Non-pigmented ciliary epithelial cell (primary cell): ENCODE measurements around the gene SLC34A1.
"Not testable (repeated sequence)": the region's sequence is repeated elsewhere in the genome, so short reads cannot be mapped to it uniquely, and the experiment has no call there.

ENCODE experiments used
- DNase-seq: peaks from one replicate; pipeline ENCODE4 v3.0.0-alpha.2; 2010; ENCODE audit warnings: low read depth

The SLC34A1 gene

DNA sequence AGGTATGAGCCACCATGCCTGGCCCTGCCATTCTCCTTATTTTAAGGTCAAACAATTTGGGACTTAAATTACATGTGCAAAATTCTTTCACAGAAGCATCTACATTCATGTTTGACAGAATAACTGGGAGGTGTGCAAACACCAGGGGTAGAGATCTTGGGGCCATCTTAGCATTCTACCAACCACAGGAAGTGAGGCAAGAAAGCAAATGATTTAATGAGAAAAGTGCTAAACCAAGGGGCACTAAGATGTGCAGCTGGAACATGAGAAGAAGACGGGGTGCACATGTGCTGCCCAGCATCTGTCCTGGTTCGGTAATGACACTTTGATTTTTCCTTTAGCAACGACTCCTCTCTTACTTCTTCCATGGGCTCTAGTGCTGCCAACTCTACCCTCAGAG, 26.3 kb downstream of the SLC34A1 start:
- DNase-seq: no peak

DNA sequence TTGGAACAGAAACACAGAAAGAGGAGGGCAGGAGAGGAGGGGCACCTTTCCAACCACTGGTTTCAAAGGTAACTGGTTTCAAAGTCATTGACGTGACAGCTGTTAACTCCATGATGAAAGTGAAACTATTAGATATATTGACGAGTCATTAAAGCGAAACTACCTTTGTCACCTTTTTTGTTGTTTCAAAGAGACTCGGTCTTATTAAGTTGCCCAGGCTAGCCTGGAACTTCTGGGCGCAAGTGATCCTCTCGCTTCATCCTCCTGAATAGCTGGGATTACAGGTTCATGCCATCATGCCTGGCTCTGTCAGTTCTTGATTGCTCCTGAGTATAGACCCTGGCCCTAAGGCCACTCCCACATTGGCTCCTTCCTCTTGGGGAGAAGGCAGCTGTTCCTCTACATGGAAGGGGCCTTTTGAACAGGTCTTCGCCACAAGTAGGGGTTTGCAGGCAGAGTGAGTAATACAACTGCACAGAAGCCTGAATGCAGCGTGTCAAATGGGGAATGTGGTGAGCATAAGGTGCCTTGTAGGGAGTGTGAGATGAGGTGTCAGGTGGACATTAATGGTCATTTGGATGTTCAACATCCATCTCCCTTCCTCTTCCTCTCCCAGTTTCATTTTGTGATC, 28.5 kb downstream of the SLC34A1 start:
- DNase-seq: no peak

DNA sequence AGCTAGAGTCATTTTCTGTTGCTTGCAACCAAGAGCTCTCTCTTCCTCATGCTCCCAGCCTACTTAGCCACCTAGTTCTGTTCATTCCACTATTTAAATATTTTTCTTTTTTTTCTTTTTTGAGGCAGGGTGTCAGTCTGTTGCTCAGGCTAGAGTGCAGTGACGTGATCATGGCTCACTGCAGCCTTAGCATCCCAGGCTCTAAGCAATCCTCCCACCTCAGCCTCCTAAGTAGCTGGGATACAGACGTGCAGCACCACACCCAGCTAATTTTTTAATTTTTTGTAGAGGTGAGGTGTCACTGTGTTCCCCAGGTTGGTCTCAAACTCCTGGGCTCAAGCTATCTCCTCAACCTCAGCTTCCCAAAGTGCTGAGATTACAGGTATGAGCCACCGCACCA, 30.2 kb downstream of the SLC34A1 start:
- DNase-seq: no peak

DNA sequence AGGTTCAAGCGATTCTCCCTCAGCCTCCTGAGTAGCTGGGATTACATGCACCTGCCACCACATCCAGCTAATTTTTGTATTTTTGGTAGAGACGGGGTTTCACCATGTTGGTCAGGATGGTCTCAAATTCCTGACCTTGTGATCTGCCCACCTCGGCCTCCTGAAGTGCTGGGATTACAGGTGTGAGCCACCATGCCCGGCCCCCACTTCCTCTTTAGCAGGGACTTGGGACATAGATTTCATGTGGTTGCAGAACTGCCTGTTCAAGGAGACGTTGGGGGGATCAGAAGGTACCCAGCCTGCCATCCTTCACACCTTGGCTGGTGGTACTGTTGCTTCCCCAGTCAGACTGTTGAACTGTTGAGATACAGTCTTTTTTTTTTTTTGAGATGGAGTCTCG, 32.8 kb downstream of the SLC34A1 start:
- DNase-seq: not testable (repeated sequence)

DNA sequence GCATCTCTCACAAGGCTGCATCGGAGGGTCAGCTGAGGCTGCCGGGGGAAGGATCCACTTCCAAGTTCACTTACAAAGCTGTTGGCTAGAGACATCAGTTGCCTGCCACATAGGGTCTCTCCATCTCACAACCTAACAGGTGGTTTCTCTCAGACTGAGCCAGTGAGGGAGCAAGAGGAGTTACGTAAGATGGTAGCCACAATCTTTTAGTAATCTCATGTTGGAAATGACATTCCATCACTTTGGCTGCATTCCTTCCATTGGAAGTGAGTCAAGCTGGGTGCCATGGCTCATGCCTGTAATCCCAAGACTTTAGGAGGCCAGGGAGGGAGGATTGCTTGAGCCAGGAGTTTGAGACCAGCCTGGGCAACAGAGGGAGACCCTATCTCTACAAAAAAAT, 34.8 kb downstream of the SLC34A1 start:
- DNase-seq: peak; percentile 34

DNA sequence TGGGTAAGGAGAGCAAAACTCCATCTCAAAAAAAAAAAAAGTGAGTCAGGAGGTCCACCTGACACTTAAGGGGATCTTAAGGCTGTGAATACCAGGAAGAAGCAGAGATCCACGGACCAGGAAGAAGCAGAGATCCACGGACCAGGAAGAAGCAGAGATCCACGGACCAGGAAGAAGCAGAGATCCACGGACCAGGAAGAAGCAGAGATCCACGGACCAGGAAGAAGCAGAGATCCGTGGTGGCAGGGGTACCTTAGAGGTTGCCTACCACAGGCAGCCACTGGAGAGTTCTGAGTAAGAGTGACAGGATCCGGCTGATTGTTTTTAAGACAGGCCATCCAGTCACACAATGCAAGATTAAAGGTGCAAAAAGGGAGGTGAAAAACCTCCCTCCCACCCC, 36.2 kb downstream of the SLC34A1 start:
- not testable (repeated sequence) for DNase-seq

DNA sequence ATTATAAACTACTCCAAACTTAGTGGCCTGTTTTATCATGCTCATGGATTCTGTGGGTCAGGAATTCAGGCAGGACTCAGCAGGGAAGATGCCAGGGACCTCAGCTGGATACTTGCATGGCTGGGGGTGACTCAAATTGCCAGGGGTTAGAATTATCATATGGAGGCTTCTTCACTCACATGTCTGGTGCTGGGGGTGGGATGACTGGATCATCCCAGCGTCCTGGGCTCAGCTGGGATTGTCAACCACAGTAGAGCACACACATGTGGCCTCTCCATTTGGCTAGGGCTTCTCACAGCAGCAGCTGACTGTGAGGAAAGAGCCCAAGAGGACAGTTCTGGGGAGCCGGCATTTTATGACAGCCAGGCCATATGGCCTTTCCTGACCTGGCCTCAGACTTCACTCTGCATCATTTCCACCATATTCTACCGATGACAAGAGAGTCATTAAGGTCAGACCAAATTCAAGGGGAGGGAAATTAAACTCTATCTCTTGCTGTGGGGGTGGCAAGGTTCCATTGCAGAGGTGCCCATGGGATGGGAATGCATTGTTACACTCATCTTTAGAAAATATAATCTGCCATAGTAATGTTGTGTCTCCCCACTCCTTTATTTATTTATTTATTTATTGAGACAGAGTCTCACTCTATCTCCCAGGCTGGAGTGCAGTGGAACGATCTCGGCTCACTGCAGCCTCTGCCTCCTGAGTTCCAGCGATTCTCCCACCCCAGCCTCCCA, 37.0 kb downstream of the SLC34A1 start:
- DNase-seq: no peak

DNA sequence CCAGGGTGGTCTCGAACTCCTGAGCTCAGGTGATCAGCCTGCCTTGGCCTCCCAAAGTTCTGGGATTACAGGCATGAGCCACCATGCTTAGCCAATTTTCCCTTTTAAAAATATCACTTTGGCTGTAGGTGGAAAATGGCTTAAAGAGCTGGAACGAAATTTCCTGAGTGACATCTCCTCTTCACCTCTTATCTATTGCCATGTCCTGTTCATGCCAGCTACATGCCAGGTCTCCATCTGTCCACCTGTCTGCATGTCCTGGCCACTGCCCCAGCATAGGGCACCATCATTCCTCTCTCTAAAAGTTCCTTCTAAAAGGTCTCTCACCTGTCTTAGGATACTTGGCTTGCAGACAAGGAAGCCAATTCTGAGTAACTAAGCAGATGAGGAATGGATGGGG, 39.4 kb downstream of the SLC34A1 start:
- no peak for DNase-seq

DNA sequence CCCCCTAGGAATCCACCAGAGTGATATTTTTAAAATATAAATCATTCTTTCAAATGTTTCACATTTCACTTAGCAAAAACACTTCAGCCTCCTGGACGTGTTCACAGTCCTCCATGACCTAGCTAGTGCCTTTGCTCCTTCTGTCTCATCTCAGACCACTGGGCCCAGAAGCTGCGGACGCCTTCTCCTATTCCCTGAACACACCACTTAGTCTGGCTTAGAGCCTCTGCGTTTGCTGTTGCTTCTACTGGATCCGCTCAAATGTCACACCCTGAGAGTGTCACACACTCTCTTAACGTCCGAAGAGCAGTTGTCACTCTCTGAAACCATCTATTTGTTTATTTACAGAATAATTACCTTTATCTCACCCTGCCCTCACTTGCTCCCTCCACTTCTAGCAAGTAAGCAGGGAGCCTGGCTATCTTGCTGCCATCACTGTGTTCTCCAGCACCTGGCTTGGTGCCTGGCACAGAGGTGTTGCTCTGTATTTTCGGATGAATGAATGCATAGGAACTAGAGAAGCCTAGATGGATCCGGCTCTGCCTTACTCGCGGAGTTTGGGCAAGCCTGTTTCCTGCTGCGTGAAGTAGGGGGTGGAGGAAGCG, 41.1 kb downstream of the SLC34A1 start:
- DNase-seq: no peak

DNA sequence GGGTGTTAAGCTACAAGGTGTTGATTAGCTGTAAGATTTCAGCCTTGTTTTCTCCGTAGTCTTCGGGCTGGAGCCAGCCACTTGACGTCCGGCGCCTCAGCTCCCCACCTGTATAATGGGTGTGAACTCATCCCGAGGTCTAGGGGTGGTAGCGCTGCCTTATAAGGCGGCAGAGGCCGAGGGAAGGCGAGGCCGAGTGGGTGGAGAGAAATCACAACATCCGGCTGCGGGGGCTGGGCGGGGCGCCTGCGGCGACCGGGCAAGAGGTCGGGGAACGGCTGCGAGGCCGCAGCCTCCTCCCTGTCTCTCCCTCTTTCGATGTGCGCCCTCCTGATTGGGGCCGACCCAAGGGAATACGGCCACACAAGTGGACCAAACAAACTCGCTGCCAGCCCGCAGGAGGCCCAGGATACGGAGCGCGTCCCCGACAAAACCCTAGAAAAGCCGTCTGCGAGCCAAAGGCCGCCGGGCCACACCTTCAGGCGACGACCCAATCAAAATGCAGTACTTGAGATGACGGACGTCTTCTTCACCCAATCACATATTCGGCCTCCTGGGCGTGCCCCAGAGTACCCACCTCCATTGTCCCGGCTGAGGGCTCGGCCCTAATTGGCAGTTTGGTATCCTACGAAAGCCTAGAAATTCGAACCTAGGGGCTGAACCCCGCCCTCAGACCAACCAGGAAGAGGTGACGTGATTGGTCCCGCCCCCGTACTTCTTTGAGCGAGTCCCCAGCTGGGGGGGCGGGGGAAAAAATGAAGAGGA, 41.7 kb downstream of the SLC34A1 start:
- DNase-seq: peak; percentile 100

DNA sequence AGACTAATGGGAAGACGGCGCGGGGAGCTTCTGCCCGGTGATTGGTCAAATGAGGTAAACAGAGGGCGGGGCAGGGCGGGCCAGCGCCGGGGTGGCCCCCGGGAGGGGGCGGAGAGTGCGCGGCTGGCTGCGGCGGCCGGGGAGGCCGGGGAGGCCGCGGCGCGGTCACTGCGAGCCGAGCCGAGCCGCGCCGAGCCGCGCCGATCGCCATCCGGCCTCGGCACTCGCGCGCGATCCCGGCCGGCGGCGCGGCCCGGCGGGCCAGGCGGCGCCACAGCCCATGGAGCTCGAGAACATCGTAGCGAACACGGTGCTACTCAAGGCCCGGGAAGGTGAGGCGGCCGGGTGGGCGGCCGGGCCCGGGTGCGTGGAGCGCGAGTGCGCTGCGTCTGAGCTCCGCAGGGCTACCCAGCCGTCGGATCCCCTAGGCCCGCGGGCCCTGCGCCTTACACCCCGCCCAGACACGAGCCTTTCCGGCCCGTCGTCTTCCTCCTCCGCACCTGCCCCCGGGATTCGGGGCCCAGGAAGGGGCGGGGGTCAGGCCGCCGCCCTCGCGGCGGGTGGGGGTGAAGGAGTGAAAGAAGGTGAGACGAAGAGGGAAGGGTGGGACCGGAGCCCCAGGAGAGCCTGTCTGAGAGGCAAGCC, 42.5 kb downstream of the SLC34A1 start, which contains the start of gene GRK6:
GRK6 (plus strand) TSS at position 111 of the 645 bp plus-strand sequence; CDS start at position 281, 170 bp downstream.
- DNase-seq: no peak

DNA sequence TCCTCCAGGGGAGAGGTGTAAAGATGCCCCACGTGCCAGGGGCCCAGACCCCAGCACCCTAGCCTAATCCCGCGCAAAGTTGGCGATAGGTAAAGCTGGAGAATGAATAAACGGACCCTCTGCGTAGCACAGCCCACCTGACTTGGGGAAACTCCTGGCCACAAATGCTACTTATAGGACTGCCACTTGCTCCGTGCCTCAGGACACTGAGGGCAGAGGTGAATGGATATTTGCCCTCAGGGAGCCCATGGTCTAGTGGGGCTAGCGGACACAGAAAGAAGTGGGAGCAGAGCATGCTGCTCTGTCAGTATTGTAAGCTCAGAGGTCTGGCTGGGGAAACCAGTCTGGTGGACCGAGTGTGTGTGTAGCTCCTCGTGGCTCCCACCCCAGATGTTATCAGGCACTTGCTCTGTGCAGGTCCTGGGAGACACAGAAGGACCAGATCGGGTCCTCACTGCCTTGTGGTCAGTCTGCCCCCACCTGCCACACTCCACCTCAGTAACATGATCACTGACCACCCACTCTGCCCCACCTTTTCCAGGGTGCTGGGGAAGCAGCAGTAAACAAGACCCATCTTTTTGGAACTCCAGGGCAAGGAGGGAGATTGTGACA, 43.1 kb downstream of the SLC34A1 start:
- no peak for DNase-seq

DNA sequence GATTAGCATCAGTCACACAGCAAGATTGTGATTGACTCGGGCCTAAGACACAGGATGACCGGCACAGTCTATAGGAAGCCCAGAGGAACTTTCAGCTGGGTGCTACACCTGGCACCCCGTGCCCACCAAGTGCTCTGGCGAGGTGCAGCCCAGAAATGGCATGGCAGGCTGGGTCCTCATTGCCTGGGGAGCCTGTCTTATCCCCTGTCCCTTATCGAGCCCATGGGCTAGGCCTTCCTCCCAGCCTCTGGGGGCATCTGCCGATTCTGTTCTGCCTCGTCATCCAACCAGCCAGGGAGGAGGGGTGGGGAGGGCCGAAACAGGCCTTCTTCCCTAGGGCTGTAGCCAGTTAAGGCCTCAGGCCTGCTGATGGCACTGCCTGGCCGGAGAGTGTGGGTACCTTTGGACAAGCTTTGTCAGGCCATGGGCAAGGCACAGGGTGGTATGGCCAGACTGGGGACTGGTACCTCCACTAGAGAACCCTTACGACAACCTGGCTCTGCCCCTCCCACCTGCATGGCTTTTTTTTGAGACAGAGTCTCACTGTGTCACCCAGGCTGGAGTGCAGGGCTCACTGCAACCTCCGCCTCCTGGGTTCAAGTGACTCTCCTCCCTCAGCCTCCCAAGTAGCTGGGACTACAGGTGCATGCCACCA, 43.8 kb downstream of the SLC34A1 start:
- DNase-seq: no peak

DNA sequence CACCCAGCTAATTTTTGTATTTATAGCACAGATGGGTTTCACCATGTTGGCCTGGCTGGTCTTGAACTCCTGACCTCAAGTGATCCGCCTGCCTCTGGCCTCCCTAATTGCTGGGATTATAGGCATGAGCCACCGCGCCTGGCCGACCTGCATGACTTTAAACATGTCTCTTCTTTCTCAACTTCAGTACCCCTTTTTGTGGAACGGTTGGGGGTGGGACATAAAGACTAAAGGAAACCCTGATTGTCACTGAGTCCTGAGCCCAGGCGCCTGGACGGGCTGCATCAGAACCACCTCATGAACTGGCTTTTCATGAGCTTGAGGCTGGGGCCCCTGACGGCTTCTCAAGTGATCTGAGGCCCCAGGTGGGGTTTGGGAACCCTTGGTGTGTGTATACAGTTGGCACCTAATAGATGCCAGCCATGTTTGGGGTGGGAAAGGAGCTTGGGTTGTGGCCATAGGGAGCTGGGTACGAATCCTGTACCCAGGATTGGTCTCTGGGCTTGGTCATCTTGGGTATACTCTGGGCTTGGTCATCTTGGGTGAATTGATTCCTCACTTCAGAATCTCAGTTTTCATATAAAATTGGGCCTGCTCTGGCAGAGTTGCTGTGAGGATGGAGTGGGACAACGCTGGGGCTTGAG, 44.5 kb downstream of the SLC34A1 start:
- DNase-seq: no peak

DNA sequence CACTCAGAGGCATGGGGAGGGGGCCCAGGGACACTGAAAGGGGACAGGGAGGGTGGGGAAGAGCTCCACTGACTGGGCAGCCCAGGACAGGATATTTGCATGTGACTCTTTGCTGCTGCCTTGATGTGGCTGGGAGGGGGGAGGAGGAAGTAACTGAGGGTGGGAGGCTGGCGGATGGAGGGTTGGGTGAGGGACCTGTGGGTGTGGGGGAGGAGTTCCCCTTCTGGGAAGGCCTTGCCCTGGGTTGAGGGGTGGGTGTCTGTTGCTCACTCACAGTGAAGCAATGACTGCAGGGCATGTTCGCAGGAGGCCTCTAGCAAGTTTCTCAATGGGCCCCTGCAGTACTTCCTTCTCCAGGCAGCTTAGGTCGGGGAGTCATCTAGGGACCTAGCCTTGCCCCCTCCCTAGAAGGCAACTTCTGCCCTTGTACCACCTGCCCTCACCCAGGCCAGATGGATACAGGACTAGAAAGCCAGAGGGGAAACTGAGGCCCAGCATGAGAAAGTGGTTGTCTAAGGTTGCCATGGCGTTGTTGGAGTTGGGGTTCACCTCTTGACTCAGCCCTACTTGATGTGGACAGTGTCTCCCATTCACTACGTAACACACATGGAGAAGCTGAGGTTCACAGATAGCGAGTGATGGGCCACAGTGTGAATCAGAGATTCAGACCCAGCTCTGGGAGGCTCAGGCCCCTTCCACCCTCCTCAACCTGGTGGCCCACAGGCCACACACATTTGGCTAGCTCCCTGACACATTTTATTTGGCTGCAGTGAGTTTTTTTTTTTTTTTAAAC, 45.2 kb downstream of the SLC34A1 start:
- no peak for DNase-seq

DNA sequence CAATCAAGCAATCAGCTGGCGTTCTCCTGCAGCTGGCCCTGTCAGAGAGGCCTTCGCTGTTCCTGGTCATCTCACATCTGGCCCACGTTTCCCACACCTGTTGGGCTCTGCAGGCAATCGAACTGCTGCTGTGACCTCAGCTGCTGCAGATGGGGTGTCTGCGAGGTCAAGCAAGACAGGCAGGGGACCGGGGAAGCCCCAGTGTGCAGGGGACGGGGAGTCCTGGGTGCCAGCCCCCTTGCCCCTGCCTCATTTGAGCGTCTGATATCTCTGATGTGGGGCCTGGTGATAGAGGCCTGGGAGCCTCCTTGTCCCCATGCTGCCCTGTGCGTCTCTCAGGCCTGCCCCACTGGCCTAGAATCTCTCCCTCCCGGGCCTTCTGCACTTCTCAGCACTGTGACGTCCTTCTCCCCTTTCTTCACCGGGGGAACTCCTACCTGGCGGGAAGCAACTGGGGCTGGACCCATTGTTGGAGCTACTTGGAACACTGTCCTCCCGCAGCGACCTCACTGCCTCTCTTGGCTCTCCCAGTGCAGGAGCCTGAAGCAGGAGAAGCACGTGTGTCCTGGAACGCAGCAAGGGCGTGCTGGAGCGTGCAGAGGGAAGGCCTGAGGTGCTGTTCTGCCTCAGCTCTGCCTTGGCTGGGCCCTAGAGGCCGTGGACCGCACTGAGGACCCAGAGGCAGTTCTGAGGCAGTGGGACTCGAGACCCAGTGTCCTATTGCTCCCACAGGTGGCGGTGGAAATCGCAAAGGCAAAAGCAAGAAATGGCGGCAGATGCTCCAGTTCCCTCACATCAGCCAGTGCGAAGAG, 46.1 kb downstream of the SLC34A1 start:
- no peak for DNase-seq

DNA sequence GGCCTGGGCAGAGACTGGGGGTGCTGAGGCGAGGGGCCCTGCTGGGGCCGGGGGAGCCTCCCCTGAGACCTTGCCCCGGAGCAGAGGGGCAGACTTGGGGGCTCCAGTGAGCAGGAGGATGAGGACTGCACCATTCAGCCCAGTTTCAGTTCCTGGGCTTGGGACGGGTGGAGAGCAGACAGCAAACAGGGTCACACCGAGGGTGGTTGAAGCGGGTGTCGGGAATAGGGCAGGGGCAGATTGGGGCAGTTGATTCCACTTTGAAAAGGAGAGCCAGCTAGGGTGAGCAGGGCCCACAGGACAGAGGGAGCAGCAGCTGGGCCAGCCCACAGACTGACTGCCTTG, 46.7 kb downstream of the SLC34A1 start:
- DNase-seq: no peak

DNA sequence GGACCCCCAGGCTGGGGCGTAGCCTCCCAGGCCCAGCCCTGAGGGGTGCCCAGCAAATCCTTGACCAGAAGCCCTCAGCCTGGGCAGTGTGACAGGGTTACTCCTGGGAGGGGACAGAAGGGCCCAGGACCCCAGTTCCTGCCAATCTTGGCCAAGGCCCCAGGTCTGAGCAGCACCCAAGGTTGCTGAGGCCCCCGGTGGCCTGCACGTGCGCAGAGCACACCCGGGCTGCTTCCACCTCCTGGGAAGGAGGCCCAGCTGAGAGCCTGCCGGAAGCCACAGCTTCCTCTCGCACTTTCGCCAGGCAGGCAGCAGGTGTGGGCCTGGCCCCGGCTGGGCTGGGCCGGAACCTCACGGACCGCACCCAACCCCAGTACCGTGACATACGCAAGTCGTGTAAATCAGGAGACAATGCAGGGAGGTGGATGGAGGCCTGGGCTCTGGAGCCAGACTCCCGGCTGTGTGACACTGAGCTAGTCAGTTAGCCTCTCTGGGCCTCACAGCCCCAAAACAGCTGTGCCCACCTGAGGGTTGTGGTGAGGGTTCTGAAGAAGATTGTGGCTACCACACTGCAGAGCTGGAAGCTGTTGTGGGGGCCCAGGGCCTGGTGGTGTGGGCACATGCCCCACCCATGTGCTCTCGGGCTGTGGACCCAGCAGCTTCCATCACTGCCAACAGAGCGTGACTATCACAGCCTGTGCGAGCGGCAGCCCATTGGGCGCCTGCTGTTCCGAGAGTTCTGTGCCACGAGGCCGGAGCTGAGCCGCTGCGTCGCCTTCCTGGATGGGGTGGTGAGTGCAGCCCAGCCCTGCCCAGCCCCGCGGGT, 47.3 kb downstream of the SLC34A1 start:
- no peak for DNase-seq
